ENCODE results near the gene HDAC4. TPM values are rescaled to one million over a fixed set of nuclear protein-coding genes. Genes with fewer than 3 reads are reported as not detected.

HDAC4 gene
- total RNA-seq, 1 experiment from 2014 or later, result 40.1 TPM

DNA sequence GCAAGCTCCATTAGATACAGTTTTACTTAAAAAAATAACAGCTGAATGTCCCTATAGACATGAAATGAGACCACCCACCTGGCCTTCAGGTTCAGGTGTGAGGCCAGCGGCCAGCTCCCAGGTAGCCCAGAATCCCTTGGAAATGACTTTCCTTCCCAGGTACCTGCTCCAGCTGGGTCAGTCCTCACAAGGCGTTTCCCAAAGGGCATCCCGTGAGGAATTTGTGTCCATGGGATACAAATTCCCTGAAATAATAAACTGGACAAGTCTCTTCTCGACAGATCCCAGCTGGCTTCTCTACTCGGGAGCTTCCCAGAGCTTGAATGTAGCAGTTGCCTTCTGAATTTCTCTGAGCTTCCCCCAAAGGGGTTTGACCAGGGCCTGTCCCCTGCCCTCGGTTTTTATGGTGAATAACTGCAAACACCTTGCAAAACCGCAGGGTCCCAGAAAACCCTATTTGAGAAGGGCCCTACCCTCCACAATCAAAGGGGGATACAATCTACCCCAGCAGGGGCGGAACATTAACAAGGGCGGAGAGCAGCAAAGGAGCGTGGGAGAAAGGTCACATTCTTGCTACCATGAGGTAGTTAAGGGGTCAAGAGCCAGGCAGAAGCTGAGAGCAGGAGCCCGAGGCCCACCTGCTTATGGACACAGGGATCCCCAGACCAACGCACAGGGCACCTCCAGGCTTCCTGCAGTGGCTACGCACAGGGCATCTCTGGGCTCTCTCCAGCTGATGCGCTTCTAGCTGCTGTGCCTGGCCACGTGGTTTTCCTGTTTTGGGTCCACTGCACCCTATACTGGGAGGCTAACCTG is 107.7 kb downstream of the HDAC4 start:
- ChIA-PET POLR2A (no interaction called here), CTCF (interaction anchor here (0.6 kb wide), 1 partner anchor 634 kb away, joined by 5 read pairs; no protein-coding TSS in a partner anchor)
- in situ Hi-C loops (cut with HindIII; ENCODE audit: low pct_unique_long_range_greater_than_20kb, low sequenced_read_pairs) (no loop called here), intact Hi-C loops (cut with micrococcal nuclease; ENCODE audit: unreplicated experiment) (no loop called here)
- no TSS peak for BruUV-seq (replicated peaks)
- Histone ChIP-seq H3K36me3 (ENCODE audit: control insufficient read depth, insufficient read depth, low read length) (no peaks in the 10 kb centered on the region), H3K9me3 (ENCODE audit: control insufficient read depth, insufficient read depth, low read depth, low read length) (no peaks in the 10 kb centered on the region), H3K4me1 (ENCODE audit: control insufficient read depth, insufficient read depth, low read length) (peaks cover 5% of the 10 kb centered on the region; the same call in 1 of the 2 replicates), H3K4me3 (ENCODE audit: low read depth in 2 of 2, low read length in 2 of 2) (no peak overlapping the region), H3K27me3 (ENCODE audit: control insufficient read depth, insufficient read depth, low read length) (no peaks in the 10 kb centered on the region), H3K27ac (ENCODE audit: low read length) (no peak overlapping the region)
- ATAC-seq (no peak), DNase-seq (ENCODE audit: low read depth, low spot score) (no peak)
- TF ChIP-seq SIN3A (IDR thresholded peaks at IDR 0.05; ENCODE audit: borderline replicate concordance, insufficient read depth, low read depth, low read length), result no peak
- TF ChIP-seq, protein P1, sequence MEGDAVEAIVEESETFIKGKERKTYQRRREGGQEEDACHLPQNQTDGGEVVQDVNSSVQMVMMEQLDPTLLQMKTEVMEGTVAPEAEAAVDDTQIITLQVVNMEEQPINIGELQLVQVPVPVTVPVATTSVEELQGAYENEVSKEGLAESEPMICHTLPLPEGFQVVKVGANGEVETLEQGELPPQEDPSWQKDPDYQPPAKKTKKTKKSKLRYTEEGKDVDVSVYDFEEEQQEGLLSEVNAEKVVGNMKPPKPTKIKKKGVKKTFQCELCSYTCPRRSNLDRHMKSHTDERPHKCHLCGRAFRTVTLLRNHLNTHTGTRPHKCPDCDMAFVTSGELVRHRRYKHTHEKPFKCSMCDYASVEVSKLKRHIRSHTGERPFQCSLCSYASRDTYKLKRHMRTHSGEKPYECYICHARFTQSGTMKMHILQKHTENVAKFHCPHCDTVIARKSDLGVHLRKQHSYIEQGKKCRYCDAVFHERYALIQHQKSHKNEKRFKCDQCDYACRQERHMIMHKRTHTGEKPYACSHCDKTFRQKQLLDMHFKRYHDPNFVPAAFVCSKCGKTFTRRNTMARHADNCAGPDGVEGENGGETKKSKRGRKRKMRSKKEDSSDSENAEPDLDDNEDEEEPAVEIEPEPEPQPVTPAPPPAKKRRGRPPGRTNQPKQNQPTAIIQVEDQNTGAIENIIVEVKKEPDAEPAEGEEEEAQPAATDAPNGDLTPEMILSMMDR (IDR thresholded peaks at IDR 0.05), result no peak
- TF ChIP-seq TCF7L2 (IDR thresholded peaks at IDR 0.05; ENCODE audit: low read depth, low read length), result no peak
- TF ChIP-seq, protein P2, sequence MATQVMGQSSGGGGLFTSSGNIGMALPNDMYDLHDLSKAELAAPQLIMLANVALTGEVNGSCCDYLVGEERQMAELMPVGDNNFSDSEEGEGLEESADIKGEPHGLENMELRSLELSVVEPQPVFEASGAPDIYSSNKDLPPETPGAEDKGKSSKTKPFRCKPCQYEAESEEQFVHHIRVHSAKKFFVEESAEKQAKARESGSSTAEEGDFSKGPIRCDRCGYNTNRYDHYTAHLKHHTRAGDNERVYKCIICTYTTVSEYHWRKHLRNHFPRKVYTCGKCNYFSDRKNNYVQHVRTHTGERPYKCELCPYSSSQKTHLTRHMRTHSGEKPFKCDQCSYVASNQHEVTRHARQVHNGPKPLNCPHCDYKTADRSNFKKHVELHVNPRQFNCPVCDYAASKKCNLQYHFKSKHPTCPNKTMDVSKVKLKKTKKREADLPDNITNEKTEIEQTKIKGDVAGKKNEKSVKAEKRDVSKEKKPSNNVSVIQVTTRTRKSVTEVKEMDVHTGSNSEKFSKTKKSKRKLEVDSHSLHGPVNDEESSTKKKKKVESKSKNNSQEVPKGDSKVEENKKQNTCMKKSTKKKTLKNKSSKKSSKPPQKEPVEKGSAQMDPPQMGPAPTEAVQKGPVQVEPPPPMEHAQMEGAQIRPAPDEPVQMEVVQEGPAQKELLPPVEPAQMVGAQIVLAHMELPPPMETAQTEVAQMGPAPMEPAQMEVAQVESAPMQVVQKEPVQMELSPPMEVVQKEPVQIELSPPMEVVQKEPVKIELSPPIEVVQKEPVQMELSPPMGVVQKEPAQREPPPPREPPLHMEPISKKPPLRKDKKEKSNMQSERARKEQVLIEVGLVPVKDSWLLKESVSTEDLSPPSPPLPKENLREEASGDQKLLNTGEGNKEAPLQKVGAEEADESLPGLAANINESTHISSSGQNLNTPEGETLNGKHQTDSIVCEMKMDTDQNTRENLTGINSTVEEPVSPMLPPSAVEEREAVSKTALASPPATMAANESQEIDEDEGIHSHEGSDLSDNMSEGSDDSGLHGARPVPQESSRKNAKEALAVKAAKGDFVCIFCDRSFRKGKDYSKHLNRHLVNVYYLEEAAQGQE (IDR thresholded peaks at IDR 0.05; ENCODE audit: insufficient read depth in 1 of 2, low read depth in 2 of 2, low read length in 1 of 2), result no peak
- no peak for TF ChIP-seq POLR2AphosphoS5 (IDR thresholded peaks at IDR 0.05; ENCODE audit: low read depth, low read length)

GRCh38 chr2:239292531-239292930 is 108.3 kb downstream of the HDAC4 start:
- no peak for TF ChIP-seq SIN3A (IDR thresholded peaks at IDR 0.05; ENCODE audit: borderline replicate concordance, insufficient read depth, low read depth, low read length)
- TF ChIP-seq, protein P2 (IDR thresholded peaks at IDR 0.05; ENCODE audit: insufficient read depth in 1 of 2, low read depth in 2 of 2, low read length in 1 of 2), result no peak
- no peak for TF ChIP-seq TCF7L2 (IDR thresholded peaks at IDR 0.05; ENCODE audit: low read depth, low read length)
- TF ChIP-seq POLR2AphosphoS5 (IDR thresholded peaks at IDR 0.05; ENCODE audit: low read depth, low read length), result no peak
- TF ChIP-seq, protein P1 (IDR thresholded peaks at IDR 0.05), result no peak
- Histone ChIP-seq H3K4me1 (ENCODE audit: control insufficient read depth, insufficient read depth, low read length) (no peaks in the 10 kb centered on the region; the same call in 1 of the 2 replicates), H3K9me3 (ENCODE audit: control insufficient read depth, insufficient read depth, low read depth, low read length) (no peaks in the 10 kb centered on the region), H3K27ac (ENCODE audit: low read length) (no peak overlapping the region), H3K27me3 (ENCODE audit: control insufficient read depth, insufficient read depth, low read length) (no peaks in the 10 kb centered on the region), H3K36me3 (ENCODE audit: control insufficient read depth, insufficient read depth, low read length) (no peaks in the 10 kb centered on the region), H3K4me3 (ENCODE audit: low read depth in 2 of 2, low read length in 2 of 2) (no peak overlapping the region)
- ChIA-PET POLR2A (no interaction called here), CTCF (no interaction called here)
- no TSS peak for BruUV-seq (replicated peaks)
- intact Hi-C loops (cut with micrococcal nuclease; ENCODE audit: unreplicated experiment) (no loop called here), in situ Hi-C loops (cut with HindIII; ENCODE audit: low pct_unique_long_range_greater_than_20kb, low sequenced_read_pairs) (no loop called here)
- no peak for DNase-seq (ENCODE audit: low read depth, low spot score)
- ATAC-seq, result no peak
